ENCODE results near the gene RIPOR3. TPM values are rescaled to one million over a fixed set of nuclear protein-coding genes. Genes with fewer than 3 reads are reported as not detected.
"Not testable (repeated sequence)": the region's sequence is repeated elsewhere in the genome, so short reads cannot be mapped to it uniquely, and the experiment has no call there.

RIPOR3 gene
- total RNA-seq, 2 donors from 2014 or later = 0.46 to 1.4 TPM

- Histone ChIP-seq H3K9me3 (ENCODE audit: control insufficient read depth, low read length) (no peaks in the 10 kb centered on the region), H3K36me3 (ENCODE audit: control insufficient read depth, insufficient read depth, low read length) (no peaks in the 10 kb centered on the region), H3K4me1 (ENCODE audit: control insufficient read depth, insufficient read depth, low read length) (peaks cover 2% of the 10 kb centered on the region), H3K27ac (ENCODE audit: low read depth, low read length) (no peak overlapping the region), H3K9ac (ENCODE audit: extremely low read depth, low read length, poor library complexity, severe bottlenecking) (no peak overlapping the region), H3K4me3 (ENCODE audit: low read length) (no peak overlapping the region), H3K27me3 (ENCODE audit: control insufficient read depth, insufficient read depth, low read length, poor library complexity, severe bottlenecking) (no peaks in the 10 kb centered on the region)
- Mint-ChIP-seq H3K27ac (no peak overlapping the region), H3K4me1 (peaks cover 17% of the 10 kb centered on the region), H3K9me3 (no peaks in the 10 kb centered on the region), H3K27me3 (ENCODE audit: insufficient read depth) (no peaks in the 10 kb centered on the region), H3K36me3 (ENCODE audit: low read depth) (no peaks in the 10 kb centered on the region), H3K4me3 (no peak overlapping the region)
- no peak for TF ChIP-seq CTCF (conservative IDR thresholded peaks at IDR 0.05)
- no peak for DNase-seq
- 80% methylated on average over 2 of the region's 2 CpGs; no CpG with 5 or more reads in 1 of the 2 experiments for WGBS, 2 experiments (ENCODE audit: insufficient coverage in 1 of 2, insufficient read length in 1 of 2)
These were observed 26.0 kb upstream of the RIPOR3 start for GRCh38 chr20:50717312-50717711.

GRCh38 chr20:50716518-50716917 is 25.2 kb upstream of the RIPOR3 start:
- no peak overlapping the region for H3K27ac ChIP-seq (ENCODE audit: low read depth, low read length)
- no peak overlapping the region for H3K4me3 ChIP-seq (ENCODE audit: low read length)
- Mint-ChIP-seq H3K36me3 (ENCODE audit: low read depth) (no peaks in the 10 kb centered on the region), H3K4me3 (no peak overlapping the region), H3K27ac (no peak overlapping the region), H3K27me3 (ENCODE audit: insufficient read depth) (no peaks in the 10 kb centered on the region), H3K4me1 (peaks cover 16% of the 10 kb centered on the region), H3K9me3 (no peaks in the 10 kb centered on the region)
- peaks cover 2% of the 10 kb centered on the region for H3K4me1 ChIP-seq (ENCODE audit: control insufficient read depth, insufficient read depth, low read length)
- no peaks in the 10 kb centered on the region for H3K9me3 ChIP-seq (ENCODE audit: control insufficient read depth, low read length)
- DNase-seq = no peak
- no CpG with 5 or more reads among the region's 1 CpG for WGBS, 2 experiments (ENCODE audit: insufficient coverage in 1 of 2, insufficient read length in 1 of 2)
- TF ChIP-seq CTCF (conservative IDR thresholded peaks at IDR 0.05) = no peak
- no peaks in the 10 kb centered on the region for H3K27me3 ChIP-seq (ENCODE audit: control insufficient read depth, insufficient read depth, low read length, poor library complexity, severe bottlenecking)
- H3K36me3 ChIP-seq (ENCODE audit: control insufficient read depth, insufficient read depth, low read length) = no peaks in the 10 kb centered on the region
- no peak overlapping the region for H3K9ac ChIP-seq (ENCODE audit: extremely low read depth, low read length, poor library complexity, severe bottlenecking)

GRCh38 chr20:50715694-50716093 is 24.4 kb upstream of the RIPOR3 start:
- H3K9me3 Mint-ChIP-seq = no peaks in the 10 kb centered on the region
- 84 to 87% methylated on average over 3 of the region's 3 CpGs for WGBS, 2 experiments (ENCODE audit: insufficient coverage in 1 of 2, insufficient read length in 1 of 2)

DNA sequence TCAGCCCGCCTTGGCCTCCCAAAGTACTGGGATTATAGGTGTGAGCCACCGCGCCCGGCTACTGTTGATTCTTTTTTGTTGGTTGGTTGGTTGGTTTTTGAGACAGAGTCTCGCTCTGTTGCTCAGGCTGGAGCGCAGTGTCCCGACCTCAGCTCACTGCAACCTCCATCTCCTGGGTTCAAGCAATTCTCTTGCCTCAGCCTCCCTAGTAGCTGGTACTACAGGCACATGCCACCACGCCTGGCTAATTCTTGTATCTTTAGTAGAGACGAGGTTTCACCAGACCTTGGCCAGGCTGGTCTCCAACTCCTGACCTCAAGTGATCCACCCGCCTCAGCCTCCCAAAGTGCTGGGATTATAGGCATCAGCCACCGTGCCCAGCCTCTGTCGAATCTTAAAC is 23.1 kb upstream of the RIPOR3 start:
- H3K27me3 ChIP-seq (ENCODE audit: control insufficient read depth, insufficient read depth, low read length, poor library complexity, severe bottlenecking); H3K9me3 ChIP-seq (ENCODE audit: control insufficient read depth, low read length); H3K4me3 Mint-ChIP-seq; H3K27ac Mint-ChIP-seq; H3K36me3 Mint-ChIP-seq (ENCODE audit: low read depth); H3K9ac ChIP-seq (ENCODE audit: extremely low read depth, low read length, poor library complexity, severe bottlenecking); H3K4me1 ChIP-seq (ENCODE audit: control insufficient read depth, insufficient read depth, low read length); H3K27ac ChIP-seq (ENCODE audit: low read depth, low read length); DNase-seq; H3K4me3 ChIP-seq (ENCODE audit: low read length); H3K27me3 Mint-ChIP-seq (ENCODE audit: insufficient read depth); H3K36me3 ChIP-seq (ENCODE audit: control insufficient read depth, insufficient read depth, low read length); H3K9me3 Mint-ChIP-seq: not testable (repeated sequence)
- H3K4me1 Mint-ChIP-seq = peaks cover 22% of the 10 kb centered on the region
- WGBS, 2 experiments (ENCODE audit: insufficient coverage in 1 of 2, insufficient read length in 1 of 2) = 98 to 100% methylated on average over 3 to 12 of the region's 12 CpGs

More at GRCh38 chr20:50715694-50716093, 24.4 kb upstream of the RIPOR3 start:
- Mint-ChIP-seq H3K36me3 (ENCODE audit: low read depth) (no peaks in the 10 kb centered on the region), H3K4me1 (peaks cover 22% of the 10 kb centered on the region), H3K27ac (no peak overlapping the region), H3K27me3 (ENCODE audit: insufficient read depth) (no peaks in the 10 kb centered on the region), H3K4me3 (no peak overlapping the region)
- H3K27ac ChIP-seq (ENCODE audit: low read depth, low read length) = no peak overlapping the region
- peaks cover 2% of the 10 kb centered on the region for H3K4me1 ChIP-seq (ENCODE audit: control insufficient read depth, insufficient read depth, low read length)
- H3K4me3 ChIP-seq (ENCODE audit: low read length) = no peak overlapping the region
- DNase-seq = no peak
- H3K9ac ChIP-seq (ENCODE audit: extremely low read depth, low read length, poor library complexity, severe bottlenecking) = no peak overlapping the region
- H3K9me3 ChIP-seq (ENCODE audit: control insufficient read depth, low read length) = no peaks in the 10 kb centered on the region
- H3K27me3 ChIP-seq (ENCODE audit: control insufficient read depth, insufficient read depth, low read length, poor library complexity, severe bottlenecking) = no peaks in the 10 kb centered on the region
- TF ChIP-seq CTCF (conservative IDR thresholded peaks at IDR 0.05) = no peak
- no peaks in the 10 kb centered on the region for H3K36me3 ChIP-seq (ENCODE audit: control insufficient read depth, insufficient read depth, low read length)
